A673 (cell line): ENCODE results near the gene LRRN4. TPM values are rescaled to one million over a fixed set of nuclear protein-coding genes. Genes with fewer than 3 reads are reported as not detected.

Experiments
- BruUV-seq: library from RNA; stranded (reverse); fragments of 400-500 nt; replicated peaks from 2 replicates; lab custom pipeline; 2021; lab: Mats Ljungman, UMichigan
- CTCF ChIA-PET: fragments of 300-600 bp; sonication (Branson Sonifier 250); formaldehyde crosslinking; loops from one replicate; lab custom pipeline; 2022; ENCODE audit warnings: antibody characterized with exemption; lab: Charles Lee
- POLR2A ChIA-PET: fragments of 300-600 bp; sonication (Branson Sonifier 250); formaldehyde crosslinking; loops from one replicate; lab custom pipeline; 2022; ENCODE audit warnings: antibody characterized with exemption; ENCODE audit not compliant: low non-redundant PET; lab: Charles Lee
- DNase-seq: peaks from one replicate; pipeline ENCODE4 v3.0.0-alpha.2; 2015; ENCODE audit warnings: low spot score
- H3K27ac ChIP-seq: fragments of 200-600 bp; sonication (generic); 2 replicates; pipeline ENCODE4 v1.5.1; 2016; ENCODE audit warnings: mixed run types, low read depth, mild to moderate bottlenecking, mixed read lengths, antibody characterized with exemption, low read length; ENCODE audit not compliant: poor library complexity, severe bottlenecking
- H3K27me3 ChIP-seq: fragments of 200-600 bp; sonication (generic); replicated peaks from 2 replicates; pipeline ENCODE4 v1.6.1; 2017; ENCODE audit warnings: mixed run types, low read depth, mild to moderate bottlenecking, mixed read lengths, antibody characterized with exemption, low read length; ENCODE audit not compliant: insufficient read depth, poor library complexity
- H3K36me3 ChIP-seq: fragments of 200-600 bp; sonication (generic); 2 replicates; pipeline ENCODE4 v1.6.1; 2016; ENCODE audit warnings: mixed run types, mild to moderate bottlenecking, mixed read lengths, antibody characterized with exemption, low read length; ENCODE audit not compliant: insufficient read depth, poor library complexity, severe bottlenecking
- H3K4me1 ChIP-seq: fragments of 200-600 bp; sonication (generic); 2 replicates; pipeline ENCODE4 v1.6.1; 2017; ENCODE audit warnings: mixed run types, mild to moderate bottlenecking, mixed read lengths, antibody characterized with exemption, low read length; ENCODE audit not compliant: insufficient read depth, poor library complexity, severe bottlenecking
- H3K4me3 ChIP-seq: fragments of 200-600 bp; sonication (generic); 2 replicates; pipeline ENCODE4 v1.5.1; 2016; ENCODE audit warnings: low read depth, mixed run types, mild to moderate bottlenecking, mixed read lengths, low read length; ENCODE audit not compliant: poor library complexity, severe bottlenecking
- H3K9me3 ChIP-seq: fragments of 200-600 bp; sonication (generic); 2 replicates; pipeline ENCODE4 v1.6.1; 2016; ENCODE audit warnings: mixed run types, low read depth, mild to moderate bottlenecking, mixed read lengths, antibody characterized with exemption, low read length; ENCODE audit not compliant: poor library complexity, severe bottlenecking
- CTCF ChIP-seq: fragments of 300-800, 200-600 bp; sonication (generic); conservative IDR thresholded peaks from 2 replicates; pipeline ENCODE4 v1.5.1; 2017; ENCODE audit warnings: low read depth, mild to moderate bottlenecking, antibody characterized with exemption, low read length, moderate library complexity, mixed read lengths
- EZH2 ChIP-seq: fragments of 200-600 bp; sonication (generic); IDR thresholded peaks from 2 replicates; pipeline ENCODE4 v1.6.1; 2017; ENCODE audit warnings: borderline replicate concordance, low read depth, mild to moderate bottlenecking, mixed read lengths, antibody characterized with exemption, low read length; ENCODE audit not compliant: poor library complexity, severe bottlenecking
- intact Hi-C: fragments of 100-400 bp; cut with micrococcal nuclease; formaldehyde crosslinking; loops from one replicate; pipeline ENCODE4 v1.10.0; 2022; ENCODE audit not compliant: unreplicated experiment
- total RNA-seq: library from RNA; stranded (reverse); gene quantifications from 2 replicates; pipeline ENCODE4 v1.2.3, GENCODE V29; 2021

Gene LRRN4
- total RNA-seq, 1 experiment from 2014 or later: not detected

DNA sequence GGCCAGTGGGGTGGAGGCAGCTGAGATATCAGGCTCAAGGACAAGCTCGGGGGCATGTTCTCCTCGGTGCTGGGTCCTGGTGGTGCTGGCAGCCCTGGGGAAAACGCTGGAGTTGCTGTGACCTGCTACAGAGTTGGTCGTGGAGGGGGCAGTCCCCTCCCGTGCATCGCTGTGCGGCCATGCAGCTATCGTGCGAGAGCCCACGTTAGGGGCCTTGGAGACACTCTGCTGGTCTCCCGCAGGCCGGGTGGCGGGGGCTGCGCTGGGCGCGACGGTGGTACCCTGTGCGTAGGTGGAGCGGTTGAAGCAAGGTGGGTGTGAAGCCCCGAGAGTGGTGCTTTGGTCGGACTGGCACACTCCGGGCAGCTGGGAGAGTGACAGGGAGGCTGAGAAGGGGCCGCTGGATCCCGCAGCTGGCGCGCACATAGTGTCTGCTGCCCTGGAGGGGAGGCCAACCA, 12.0 kb downstream of the LRRN4 start:
- peaks cover 21% of the 10 kb centered on the region for H3K36me3 ChIP-seq
- no peak overlapping the region for H3K4me3 ChIP-seq
- intact Hi-C loops: no loop called here
- ChIA-PET CTCF (no interaction called here), POLR2A (no interaction called here)
- no peak for DNase-seq
- TF ChIP-seq EZH2 (no peak), CTCF (no peak)
- H3K9me3 ChIP-seq: no peaks in the 10 kb centered on the region
- no peaks in the 10 kb centered on the region for H3K4me1 ChIP-seq
- H3K27ac ChIP-seq: no peak overlapping the region
- H3K27me3 ChIP-seq: no peaks in the 10 kb centered on the region
- BruUV-seq: no TSS peak

- Histone ChIP-seq H3K4me1 (no peaks in the 10 kb centered on the region), H3K36me3 (peaks cover 26% of the 10 kb centered on the region), H3K9me3 (no peaks in the 10 kb centered on the region), H3K27ac (no peak overlapping the region), H3K4me3 (no peak overlapping the region), H3K27me3 (no peaks in the 10 kb centered on the region)
- ChIA-PET CTCF (no interaction called here), POLR2A (no interaction called here)
- intact Hi-C loops: no loop called here
- BruUV-seq: no TSS peak
- TF ChIP-seq EZH2 (no peak), CTCF (no peak)
- DNase-seq: no peak
These were observed 12.7 kb downstream of the LRRN4 start for GRCh38 chr20:6040958-6041807.

DNA sequence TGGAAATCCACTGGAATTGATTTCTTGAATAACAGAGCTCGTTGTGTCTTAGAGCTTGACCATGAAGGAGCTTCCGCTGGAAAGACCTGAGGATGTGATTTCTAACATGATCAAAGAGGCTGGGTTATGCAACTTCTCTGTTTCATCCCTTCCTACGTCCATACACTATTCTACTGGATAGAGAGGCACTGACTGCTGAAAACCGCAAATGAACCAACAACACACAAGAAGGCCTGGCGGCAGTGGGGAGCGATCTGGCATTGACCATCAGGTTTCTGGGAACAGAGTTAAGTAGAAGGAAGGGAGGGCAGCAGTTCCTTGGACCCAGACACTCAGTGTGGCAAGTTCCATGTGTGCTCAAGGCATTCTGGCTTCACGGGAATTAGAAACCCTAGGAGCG, 13.3 kb downstream of the LRRN4 start:
- ChIA-PET POLR2A (no interaction called here), CTCF (no interaction called here)

More for the DNA sequence above, 13.3 kb downstream of the LRRN4 start:
- Histone ChIP-seq H3K4me1 (no peaks in the 10 kb centered on the region), H3K27me3 (no peaks in the 10 kb centered on the region), H3K36me3 (peaks cover 29% of the 10 kb centered on the region), H3K27ac (no peak overlapping the region), H3K4me3 (no peak overlapping the region), H3K9me3 (no peaks in the 10 kb centered on the region)
- TF ChIP-seq CTCF (no peak), EZH2 (no peak)
- intact Hi-C loops: no loop called here
- no TSS peak for BruUV-seq
- DNase-seq: no peak
